B cell (primary cell): Measurements from ENCODE around the gene IL20.

Experiments
- EZH2 ChIP-seq: IDR thresholded peaks from 2 replicates; pipeline ENCODE4 v1.6.1; 2012; ENCODE audit warnings: borderline replicate concordance, low read depth, mild to moderate bottlenecking, moderate library complexity, low read length; ENCODE audit not compliant: insufficient read depth, poor library complexity, severe bottlenecking
- TF ChIP-seq, protein P1 (sequence below): fragments of 200-600 bp; IDR thresholded peaks from one replicate; pipeline ENCODE4 v1.8.0; 2022; ENCODE audit warnings: antibody characterized with exemption, mild to moderate bottlenecking

DNA sequence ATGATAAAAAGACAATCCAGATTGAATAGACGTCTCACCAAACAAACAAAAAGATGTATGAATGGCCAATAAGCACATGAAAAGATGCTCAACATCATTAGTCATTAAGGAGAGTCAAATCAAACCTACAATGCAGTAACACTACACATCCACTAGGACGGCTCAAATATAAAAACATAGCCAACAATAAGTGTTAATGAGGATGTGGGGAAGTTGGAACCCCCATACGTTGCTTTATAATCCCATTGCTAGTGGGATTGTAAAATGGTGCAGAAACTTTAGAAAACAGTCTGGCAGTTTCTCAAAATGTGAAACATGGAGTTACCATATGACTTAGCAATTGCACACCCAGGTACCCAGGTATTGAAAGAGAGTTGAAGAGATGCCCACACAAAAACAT, 17.1 kb downstream of the IL20 start:
- TF ChIP-seq, protein P1, sequence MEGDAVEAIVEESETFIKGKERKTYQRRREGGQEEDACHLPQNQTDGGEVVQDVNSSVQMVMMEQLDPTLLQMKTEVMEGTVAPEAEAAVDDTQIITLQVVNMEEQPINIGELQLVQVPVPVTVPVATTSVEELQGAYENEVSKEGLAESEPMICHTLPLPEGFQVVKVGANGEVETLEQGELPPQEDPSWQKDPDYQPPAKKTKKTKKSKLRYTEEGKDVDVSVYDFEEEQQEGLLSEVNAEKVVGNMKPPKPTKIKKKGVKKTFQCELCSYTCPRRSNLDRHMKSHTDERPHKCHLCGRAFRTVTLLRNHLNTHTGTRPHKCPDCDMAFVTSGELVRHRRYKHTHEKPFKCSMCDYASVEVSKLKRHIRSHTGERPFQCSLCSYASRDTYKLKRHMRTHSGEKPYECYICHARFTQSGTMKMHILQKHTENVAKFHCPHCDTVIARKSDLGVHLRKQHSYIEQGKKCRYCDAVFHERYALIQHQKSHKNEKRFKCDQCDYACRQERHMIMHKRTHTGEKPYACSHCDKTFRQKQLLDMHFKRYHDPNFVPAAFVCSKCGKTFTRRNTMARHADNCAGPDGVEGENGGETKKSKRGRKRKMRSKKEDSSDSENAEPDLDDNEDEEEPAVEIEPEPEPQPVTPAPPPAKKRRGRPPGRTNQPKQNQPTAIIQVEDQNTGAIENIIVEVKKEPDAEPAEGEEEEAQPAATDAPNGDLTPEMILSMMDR, result no peak
- TF ChIP-seq EZH2, result no peak
